Natural killer cell (primary cell): ENCODE results near the gene CDKAL1. TPM values are rescaled to one million over a fixed set of nuclear protein-coding genes. Genes with fewer than 3 reads are reported as not detected.

Source experiments
- ATAC-seq, 3 donors: fragments of 150-1000 bp in 2 of 3; fragments of 200-7000 bp in 1 of 3; cut with Tn5 transposase; 1 replicate in 1 of 3; 2 replicates in 2 of 3; pipeline ENCODE4 v1.10.0; 2021; ENCODE audit warnings: mild to moderate bottlenecking in 2 of 3, moderate library complexity in 2 of 3
- DNase-seq, 2 donors: peaks; one replicate each; pipeline versions ENCODE4 v3.0.0 to v3.0.0-alpha.2; 2013 to 2021; ENCODE audit warnings: mixed read lengths in 1 of 2
- H3K27ac ChIP-seq: one replicate; pipeline ENCODE4 v1.5.1; 2013; ENCODE audit warnings: mild to moderate bottlenecking, low read length
- H3K27me3 ChIP-seq: one replicate; pipeline ENCODE4 v1.6.1; 2013; ENCODE audit warnings: low read length; ENCODE audit not compliant: control insufficient read depth, insufficient read depth
- H3K36me3 ChIP-seq: one replicate; pipeline ENCODE4 v1.6.1; 2013; ENCODE audit warnings: low read length; ENCODE audit not compliant: control insufficient read depth, insufficient read depth
- H3K4me1 ChIP-seq: one replicate; pipeline ENCODE4 v1.6.1; 2013; ENCODE audit warnings: low read length; ENCODE audit not compliant: control insufficient read depth, insufficient read depth
- H3K4me3 ChIP-seq: one replicate; pipeline ENCODE4 v1.5.1; 2013; ENCODE audit warnings: low read length
- H3K9me3 ChIP-seq: one replicate; pipeline ENCODE4 v1.6.1; 2013; ENCODE audit warnings: low read length; ENCODE audit not compliant: control insufficient read depth, insufficient read depth
- H3K27ac Mint-ChIP-seq, 2 donors: one replicate each; pipeline ENCODE4 v1.8.0; 2022; ENCODE audit warnings: mild to moderate bottlenecking in 2 of 2, mixed read lengths in 2 of 2, moderate library complexity in 1 of 2
- H3K27me3 Mint-ChIP-seq, 2 donors: one replicate each; pipeline ENCODE4 v1.8.0; 2022; ENCODE audit warnings: low read depth in 2 of 2, mixed read lengths in 2 of 2
- H3K36me3 Mint-ChIP-seq: one replicate; pipeline ENCODE4 v1.8.0; 2022; ENCODE audit warnings: mixed read lengths
- H3K4me1 Mint-ChIP-seq, 2 donors: one replicate each; pipeline ENCODE4 v1.8.0; 2022; ENCODE audit warnings: mixed read lengths in 2 of 2
- H3K4me3 Mint-ChIP-seq: one replicate; pipeline ENCODE4 v1.8.0; 2022; ENCODE audit warnings: mild to moderate bottlenecking, moderate library complexity, mixed read lengths
- H3K9me3 Mint-ChIP-seq, 2 donors: one replicate each; pipeline ENCODE4 v1.8.0; 2022; ENCODE audit warnings: mixed read lengths in 2 of 2
- WGBS: methylation state at CpG from one replicate; pipeline ENCODE4 v1.1.7; 2013; ENCODE audit warnings: missing lambda C conversion rate; ENCODE audit not compliant: insufficient coverage; 5-methylcytosine and 5-hydroxymethylcytosine counted together
- intact Hi-C: fragments of 100-400 bp; cut with micrococcal nuclease; formaldehyde crosslinking; loops from one replicate; pipeline ENCODE4 v1.14.2; 2022
- total RNA-seq, 4 donors: library from RNA; stranded (reverse); fragments of 120-200 nt in 1 of 4; gene quantifications; one replicate each; pipeline versions ENCODE4 v1.2.3 to v1.2.4, GENCODE V29; 2013 to 2022
- TF ChIP-seq, protein P1 (sequence below): fragments of 200-600 bp; IDR thresholded peaks from one replicate; pipeline ENCODE4 v1.8.0; 2022; ENCODE audit warnings: antibody characterized with exemption

CDKAL1 gene
- total RNA-seq, 3 donors from 2014 or later (not counting 1 experiment from before 2014, with no cell fraction given) = 26.0 to 32.8 (median 28.9) TPM

DNA sequence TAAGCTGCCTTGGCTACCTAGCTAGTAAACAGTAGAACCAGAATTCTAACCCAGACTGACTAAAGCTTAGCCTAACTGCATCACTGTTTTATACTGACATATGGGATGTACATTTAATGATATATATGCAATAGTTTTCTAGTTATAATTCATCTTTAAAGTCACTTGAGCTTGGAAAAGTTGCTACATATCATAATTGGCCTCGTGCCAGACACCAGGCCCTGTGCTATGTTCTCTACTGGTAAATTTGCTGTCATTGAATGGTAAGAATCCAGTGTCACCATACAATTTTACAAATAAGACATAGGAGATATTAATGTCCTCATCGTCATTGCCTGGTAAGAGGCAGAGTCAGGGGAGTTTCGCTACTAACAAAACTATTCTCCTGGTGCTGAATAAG, 396.8 kb downstream of the CDKAL1 start:
- no peaks in the 10 kb centered on the region for H3K36me3 ChIP-seq
- Mint-ChIP-seq H3K36me3 (no peaks in the 10 kb centered on the region), H3K27ac (no peak overlapping the region), H3K4me3 (no peak overlapping the region), H3K9me3 (no peaks in the 10 kb centered on the region), H3K27me3 (no peaks in the 10 kb centered on the region), H3K4me1 (peaks cover 0 to 3% of the 10 kb centered on the region in 2 donors)
- H3K4me3 ChIP-seq = no peak overlapping the region
- 100% methylated on average over 3 of the region's 3 CpGs for WGBS
- no peak for ATAC-seq
- H3K9me3 ChIP-seq = no peaks in the 10 kb centered on the region
- no peaks in the 10 kb centered on the region for H3K4me1 ChIP-seq
- H3K27ac ChIP-seq = no peak overlapping the region
- no peak for DNase-seq
- intact Hi-C loops = no loop called here
- no peaks in the 10 kb centered on the region for H3K27me3 ChIP-seq
- TF ChIP-seq, protein P1, sequence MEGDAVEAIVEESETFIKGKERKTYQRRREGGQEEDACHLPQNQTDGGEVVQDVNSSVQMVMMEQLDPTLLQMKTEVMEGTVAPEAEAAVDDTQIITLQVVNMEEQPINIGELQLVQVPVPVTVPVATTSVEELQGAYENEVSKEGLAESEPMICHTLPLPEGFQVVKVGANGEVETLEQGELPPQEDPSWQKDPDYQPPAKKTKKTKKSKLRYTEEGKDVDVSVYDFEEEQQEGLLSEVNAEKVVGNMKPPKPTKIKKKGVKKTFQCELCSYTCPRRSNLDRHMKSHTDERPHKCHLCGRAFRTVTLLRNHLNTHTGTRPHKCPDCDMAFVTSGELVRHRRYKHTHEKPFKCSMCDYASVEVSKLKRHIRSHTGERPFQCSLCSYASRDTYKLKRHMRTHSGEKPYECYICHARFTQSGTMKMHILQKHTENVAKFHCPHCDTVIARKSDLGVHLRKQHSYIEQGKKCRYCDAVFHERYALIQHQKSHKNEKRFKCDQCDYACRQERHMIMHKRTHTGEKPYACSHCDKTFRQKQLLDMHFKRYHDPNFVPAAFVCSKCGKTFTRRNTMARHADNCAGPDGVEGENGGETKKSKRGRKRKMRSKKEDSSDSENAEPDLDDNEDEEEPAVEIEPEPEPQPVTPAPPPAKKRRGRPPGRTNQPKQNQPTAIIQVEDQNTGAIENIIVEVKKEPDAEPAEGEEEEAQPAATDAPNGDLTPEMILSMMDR = no peak

DNA sequence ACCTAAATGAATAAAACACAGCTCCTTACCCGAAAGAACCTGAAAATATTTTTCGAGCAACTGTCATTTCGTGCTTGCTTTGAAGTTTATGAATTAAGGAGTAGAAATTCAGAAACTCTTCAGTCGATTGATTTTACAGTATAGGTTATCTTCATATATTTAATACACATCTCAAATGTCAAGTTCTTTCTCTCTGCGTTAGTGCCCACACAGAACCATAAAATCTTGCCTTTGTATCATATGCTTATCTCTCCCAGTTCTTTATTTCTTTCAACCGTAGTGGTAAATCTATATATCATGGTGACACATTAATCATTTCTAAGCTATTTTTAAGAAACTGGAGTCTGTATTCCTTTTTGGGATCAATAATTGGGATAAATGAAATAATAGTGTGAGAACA, 397.5 kb downstream of the CDKAL1 start:
- Mint-ChIP-seq H3K9me3 (no peaks in the 10 kb centered on the region), H3K27me3 (no peaks in the 10 kb centered on the region), H3K4me1 (no peaks in the 10 kb centered on the region), H3K36me3 (no peaks in the 10 kb centered on the region), H3K4me3 (no peak overlapping the region), H3K27ac (no peak overlapping the region)
- 100% methylated on average over 3 of the region's 6 CpGs for WGBS
- no peak overlapping the region for H3K27ac ChIP-seq
- H3K9me3 ChIP-seq = no peaks in the 10 kb centered on the region
- H3K4me3 ChIP-seq = no peak overlapping the region
- DNase-seq = no peak
- intact Hi-C loops = no loop called here
- no peak for ATAC-seq
- TF ChIP-seq, protein P1 = no peak
- H3K36me3 ChIP-seq = no peaks in the 10 kb centered on the region
- no peaks in the 10 kb centered on the region for H3K4me1 ChIP-seq
- H3K27me3 ChIP-seq = no peaks in the 10 kb centered on the region

GRCh38 chr6:20932284-20932683, 398.0 kb downstream of the CDKAL1 start:
- H3K4me1 ChIP-seq = no peaks in the 10 kb centered on the region
- H3K36me3 ChIP-seq = no peaks in the 10 kb centered on the region
- no peak overlapping the region for H3K4me3 ChIP-seq
- Mint-ChIP-seq H3K9me3 (no peaks in the 10 kb centered on the region), H3K4me3 (no peak overlapping the region), H3K36me3 (no peaks in the 10 kb centered on the region), H3K27ac (no peak overlapping the region), H3K4me1 (no peaks in the 10 kb centered on the region), H3K27me3 (no peaks in the 10 kb centered on the region)
- H3K27me3 ChIP-seq = no peaks in the 10 kb centered on the region
- H3K27ac ChIP-seq = no peak overlapping the region
- TF ChIP-seq, protein P1 = no peak
- DNase-seq = no peak
- no peaks in the 10 kb centered on the region for H3K9me3 ChIP-seq
- ATAC-seq = no peak
- 97% methylated on average over 3 of the region's 5 CpGs for WGBS
- intact Hi-C loops = no loop called here

- DNase-seq (no peak), ATAC-seq (no peak)
- intact Hi-C loops = no loop called here
- H3K27me3 ChIP-seq = no peaks in the 10 kb centered on the region
- TF ChIP-seq, protein P1 = no peak
- no peaks in the 10 kb centered on the region for H3K36me3 ChIP-seq
- Mint-ChIP-seq H3K36me3 (no peaks in the 10 kb centered on the region), H3K27ac (no peak overlapping the region), H3K9me3 (no peaks in the 10 kb centered on the region), H3K4me3 (no peak overlapping the region), H3K4me1 (no peaks in the 10 kb centered on the region), H3K27me3 (no peaks in the 10 kb centered on the region)
- WGBS = no CpG with 5 or more reads among the region's 2 CpGs
- no peaks in the 10 kb centered on the region for H3K4me1 ChIP-seq
- H3K9me3 ChIP-seq = no peaks in the 10 kb centered on the region
- no peak overlapping the region for H3K27ac ChIP-seq
- no peak overlapping the region for H3K4me3 ChIP-seq
These were observed 399.0 kb downstream of the CDKAL1 start for GRCh38 chr6:20933057-20933788.
